Astrocyte (in vitro differentiated cells and primary cell): Measurements from ENCODE around the gene DOCK11. TPM values are rescaled to one million over a fixed set of nuclear protein-coding genes. Genes with fewer than 3 reads are reported as not detected.

ENCODE experiments used
- DNase-seq: peaks from one replicate; pipeline ENCODE4 v3.0.0-alpha.2; 2010; ENCODE audit warnings: low read depth
- FAIRE-seq: peaks from 2 replicates; lab custom pipeline; 2011; peaks lifted over from hg19 to GRCh38; lab: Jason Lieb, UNC
- H2AFZ ChIP-seq: 2 replicates; pipeline ENCODE4 v1.6.0; 2012; ENCODE audit warnings: low read depth, low read length, inconsistent platforms
- H3K27ac ChIP-seq: 2 replicates; pipeline ENCODE4 v1.5.1; 2011; ENCODE audit warnings: low read depth, low read length, inconsistent platforms
- H3K27me3 ChIP-seq: 2 replicates; pipeline ENCODE4 v1.6.0; 2011; ENCODE audit warnings: low read length, inconsistent platforms; ENCODE audit not compliant: insufficient read depth
- H3K36me3 ChIP-seq: 2 replicates; pipeline ENCODE4 v1.5.1; 2011; ENCODE audit warnings: low read length, inconsistent platforms; ENCODE audit not compliant: insufficient read depth
- H3K4me1 ChIP-seq: 2 replicates; pipeline ENCODE4 v1.5.1; 2011; ENCODE audit warnings: low read length, inconsistent platforms; ENCODE audit not compliant: insufficient read depth
- H3K4me2 ChIP-seq: 2 replicates; pipeline ENCODE4 v1.6.0; 2012; ENCODE audit warnings: low read length, inconsistent platforms
- H3K4me3 ChIP-seq: 2 replicates; pipeline ENCODE4 v1.5.1; 2011; ENCODE audit warnings: low read depth, mild to moderate bottlenecking, low read length, inconsistent platforms; ENCODE audit not compliant: insufficient read depth
- H3K79me2 ChIP-seq: 2 replicates; pipeline ENCODE4 v1.6.0; 2012; ENCODE audit warnings: mild to moderate bottlenecking, low read length, inconsistent platforms; ENCODE audit not compliant: insufficient read depth
- H3K9ac ChIP-seq: 2 replicates; pipeline ENCODE4 v1.6.0; 2012; ENCODE audit warnings: mild to moderate bottlenecking, low read length, inconsistent platforms
- H3K9me3 ChIP-seq: 2 replicates; pipeline ENCODE4 v1.5.1; 2012; ENCODE audit warnings: low read depth, mild to moderate bottlenecking, low read length, inconsistent platforms; ENCODE audit not compliant: insufficient read depth
- H4K20me1 ChIP-seq: 2 replicates; pipeline ENCODE4 v1.6.0; 2012; ENCODE audit warnings: low read length, inconsistent platforms; ENCODE audit not compliant: insufficient read depth
- H3K27ac Mint-ChIP-seq: one replicate; pipeline ENCODE4 v1.8.0; 2021; ENCODE audit warnings: mild to moderate bottlenecking, mixed read lengths; ENCODE audit not compliant: unreplicated experiment
- H3K27me3 Mint-ChIP-seq: one replicate; pipeline ENCODE4 v1.8.0; 2021; ENCODE audit warnings: low read depth, mixed read lengths; ENCODE audit not compliant: unreplicated experiment
- H3K36me3 Mint-ChIP-seq: one replicate; pipeline ENCODE4 v1.8.0; 2021; ENCODE audit warnings: low read depth, mixed read lengths; ENCODE audit not compliant: unreplicated experiment
- H3K4me1 Mint-ChIP-seq: one replicate; pipeline ENCODE4 v1.8.0; 2021; ENCODE audit warnings: low read depth, mixed read lengths; ENCODE audit not compliant: unreplicated experiment
- H3K4me3 Mint-ChIP-seq: one replicate; pipeline ENCODE4 v1.8.0; 2021; ENCODE audit warnings: mild to moderate bottlenecking, moderate library complexity, mixed read lengths; ENCODE audit not compliant: unreplicated experiment
- H3K9me3 Mint-ChIP-seq: one replicate; pipeline ENCODE4 v1.8.0; 2021; ENCODE audit warnings: mild to moderate bottlenecking, mixed read lengths; ENCODE audit not compliant: unreplicated experiment
- EZH2 ChIP-seq: IDR thresholded peaks from 2 replicates; pipeline ENCODE4 v1.6.1; 2012; ENCODE audit warnings: mild to moderate bottlenecking, low read length, inconsistent platforms; ENCODE audit not compliant: insufficient read depth
- total RNA-seq: library from RNA; stranded (reverse); gene quantifications from 2 replicates; pipeline ENCODE4 v1.2.1, GENCODE V29; 2021
- TF ChIP-seq, protein P1 (sequence below): IDR thresholded peaks from 2 replicates; pipeline ENCODE4 v1.5.1; 2011; ENCODE audit warnings: low read depth, mild to moderate bottlenecking, inconsistent platforms, low read length, moderate library complexity; ENCODE audit not compliant: insufficient read depth

Gene DOCK11
- total RNA-seq, 1 donor from 2014 or later: 4.7 TPM

DNA sequence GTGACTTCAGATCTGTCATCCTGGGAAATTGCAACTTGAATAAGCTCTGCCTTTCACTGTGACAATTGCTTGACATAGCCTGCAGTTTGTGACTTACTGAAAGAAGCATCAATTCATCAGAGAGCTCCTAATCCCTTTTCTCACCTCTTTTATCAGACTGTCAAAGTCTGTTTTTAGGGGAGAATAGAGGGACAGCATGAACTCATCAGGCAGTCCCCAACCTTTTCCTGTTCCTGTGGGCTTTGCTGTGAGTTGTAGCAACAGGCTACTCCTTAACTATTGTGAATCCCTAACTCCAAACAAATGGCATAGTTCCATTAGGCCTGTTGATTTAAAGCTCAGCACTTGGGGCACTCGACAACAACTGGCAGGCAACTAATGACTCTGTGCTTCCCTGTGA, 64.9 kb downstream of the DOCK11 start:
- H3K4me1 Mint-ChIP-seq: no peaks in the 10 kb centered on the region
- no peak for TF ChIP-seq EZH2
- TF ChIP-seq, protein P1, sequence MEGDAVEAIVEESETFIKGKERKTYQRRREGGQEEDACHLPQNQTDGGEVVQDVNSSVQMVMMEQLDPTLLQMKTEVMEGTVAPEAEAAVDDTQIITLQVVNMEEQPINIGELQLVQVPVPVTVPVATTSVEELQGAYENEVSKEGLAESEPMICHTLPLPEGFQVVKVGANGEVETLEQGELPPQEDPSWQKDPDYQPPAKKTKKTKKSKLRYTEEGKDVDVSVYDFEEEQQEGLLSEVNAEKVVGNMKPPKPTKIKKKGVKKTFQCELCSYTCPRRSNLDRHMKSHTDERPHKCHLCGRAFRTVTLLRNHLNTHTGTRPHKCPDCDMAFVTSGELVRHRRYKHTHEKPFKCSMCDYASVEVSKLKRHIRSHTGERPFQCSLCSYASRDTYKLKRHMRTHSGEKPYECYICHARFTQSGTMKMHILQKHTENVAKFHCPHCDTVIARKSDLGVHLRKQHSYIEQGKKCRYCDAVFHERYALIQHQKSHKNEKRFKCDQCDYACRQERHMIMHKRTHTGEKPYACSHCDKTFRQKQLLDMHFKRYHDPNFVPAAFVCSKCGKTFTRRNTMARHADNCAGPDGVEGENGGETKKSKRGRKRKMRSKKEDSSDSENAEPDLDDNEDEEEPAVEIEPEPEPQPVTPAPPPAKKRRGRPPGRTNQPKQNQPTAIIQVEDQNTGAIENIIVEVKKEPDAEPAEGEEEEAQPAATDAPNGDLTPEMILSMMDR: no peak
- H3K36me3 Mint-ChIP-seq: no peaks in the 10 kb centered on the region
- H3K27me3 Mint-ChIP-seq: no peaks in the 10 kb centered on the region
- Histone ChIP-seq H2AFZ (no peak overlapping the region), H3K9me3 (no peaks in the 10 kb centered on the region), H3K79me2 (no peaks in the 10 kb centered on the region), H3K4me3 (no peak overlapping the region), H3K27ac (no peak overlapping the region), H3K36me3 (no peaks in the 10 kb centered on the region), H3K27me3 (no peaks in the 10 kb centered on the region), H3K4me1 (no peaks in the 10 kb centered on the region), H3K9ac (no peak overlapping the region), H3K4me2 (no peak overlapping the region), H4K20me1 (no peaks in the 10 kb centered on the region)
- H3K9me3 Mint-ChIP-seq: no peaks in the 10 kb centered on the region
- H3K27ac Mint-ChIP-seq: no peak overlapping the region
- FAIRE-seq (no peak), DNase-seq (no peak)
- no peak overlapping the region for H3K4me3 Mint-ChIP-seq

DNA sequence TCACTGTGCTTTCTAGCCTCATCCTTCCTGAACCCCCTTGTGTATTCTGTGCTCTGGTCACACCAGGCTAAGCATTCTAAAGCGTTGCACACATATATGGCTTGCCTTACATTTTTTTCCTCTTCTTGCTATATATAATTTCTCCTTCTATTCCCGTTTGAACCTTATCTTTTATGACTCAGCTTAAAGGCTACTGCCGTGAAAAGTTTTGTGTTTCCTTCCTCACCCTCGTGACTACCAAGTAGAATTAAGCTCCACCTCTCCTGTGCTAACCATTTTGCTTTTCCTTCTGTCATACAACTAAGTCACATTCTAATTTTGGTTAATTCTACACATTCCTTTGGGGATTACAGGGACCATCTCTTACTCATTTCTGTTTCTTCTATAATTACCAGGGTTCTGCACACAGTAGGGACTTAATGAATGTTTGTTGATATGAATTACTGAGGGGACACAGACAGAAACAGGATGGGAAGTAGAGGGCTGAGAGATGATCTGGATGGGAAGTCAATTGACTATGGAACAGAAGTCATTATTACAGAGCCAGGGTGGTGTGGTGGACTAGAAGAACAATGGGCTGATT, 67.1 kb downstream of the DOCK11 start:
- H3K4me3 Mint-ChIP-seq: no peak overlapping the region
- Histone ChIP-seq H2AFZ (no peak overlapping the region), H3K27me3 (no peaks in the 10 kb centered on the region), H3K4me1 (no peaks in the 10 kb centered on the region), H4K20me1 (no peaks in the 10 kb centered on the region), H3K79me2 (no peaks in the 10 kb centered on the region), H3K27ac (no peak overlapping the region), H3K36me3 (no peaks in the 10 kb centered on the region), H3K4me2 (no peak overlapping the region), H3K9me3 (no peaks in the 10 kb centered on the region), H3K9ac (no peak overlapping the region), H3K4me3 (no peak overlapping the region)
- no peaks in the 10 kb centered on the region for H3K27me3 Mint-ChIP-seq
- H3K9me3 Mint-ChIP-seq: no peaks in the 10 kb centered on the region
- H3K36me3 Mint-ChIP-seq: no peaks in the 10 kb centered on the region
- no peak for FAIRE-seq
- no peak for DNase-seq
- H3K27ac Mint-ChIP-seq: no peak overlapping the region
- TF ChIP-seq, protein P1: no peak
- no peak for TF ChIP-seq EZH2
- no peaks in the 10 kb centered on the region for H3K4me1 Mint-ChIP-seq

DNA sequence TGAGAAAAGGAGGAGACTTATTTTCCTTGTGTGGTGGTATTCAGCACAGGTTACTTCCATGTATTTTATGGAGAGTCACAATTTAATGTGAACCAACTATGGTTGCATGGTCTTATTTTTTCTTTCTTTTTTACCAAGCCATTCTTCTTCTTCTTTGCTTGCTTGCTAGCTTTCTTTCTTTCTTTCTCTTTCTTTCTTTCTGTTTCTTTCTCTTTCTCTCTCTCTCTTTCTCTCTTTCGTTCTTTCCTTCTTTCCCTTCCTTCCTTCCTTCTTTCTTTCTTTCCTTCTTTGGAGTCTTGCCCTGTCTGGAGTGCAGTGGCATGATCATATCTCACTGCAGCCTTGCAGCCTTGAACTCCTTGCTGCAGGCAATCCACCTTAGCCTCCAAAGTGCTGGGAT, 68.9 kb downstream of the DOCK11 start:
- Histone ChIP-seq H3K27ac (no peak overlapping the region), H3K79me2 (no peaks in the 10 kb centered on the region), H3K4me2 (no peak overlapping the region), H3K9me3 (no peaks in the 10 kb centered on the region), H2AFZ (no peak overlapping the region), H3K9ac (no peak overlapping the region), H3K4me1 (no peaks in the 10 kb centered on the region), H3K36me3 (no peaks in the 10 kb centered on the region), H4K20me1 (no peaks in the 10 kb centered on the region), H3K4me3 (no peak overlapping the region), H3K27me3 (no peaks in the 10 kb centered on the region)
- no peak overlapping the region for H3K4me3 Mint-ChIP-seq
- no peaks in the 10 kb centered on the region for H3K4me1 Mint-ChIP-seq
- H3K27me3 Mint-ChIP-seq: no peaks in the 10 kb centered on the region
- DNase-seq (no peak), FAIRE-seq (peak; percentile 76)
- no peaks in the 10 kb centered on the region for H3K9me3 Mint-ChIP-seq
- H3K36me3 Mint-ChIP-seq: no peaks in the 10 kb centered on the region
- no peak overlapping the region for H3K27ac Mint-ChIP-seq
- TF ChIP-seq, protein P1: no peak
